Activated CD8-positive, alpha-beta memory T cell treated with anti-CD3 and anti-CD28 coated beads, Interleukin-2, amount 50 U/mL, for 48 hours (primary cell): Measurements from ENCODE around the gene TOMM20.

Source experiments
- DNase-seq: peaks from one replicate; pipeline ENCODE4 v3.0.0-alpha.2; 2020

TOMM20 gene

DNA sequence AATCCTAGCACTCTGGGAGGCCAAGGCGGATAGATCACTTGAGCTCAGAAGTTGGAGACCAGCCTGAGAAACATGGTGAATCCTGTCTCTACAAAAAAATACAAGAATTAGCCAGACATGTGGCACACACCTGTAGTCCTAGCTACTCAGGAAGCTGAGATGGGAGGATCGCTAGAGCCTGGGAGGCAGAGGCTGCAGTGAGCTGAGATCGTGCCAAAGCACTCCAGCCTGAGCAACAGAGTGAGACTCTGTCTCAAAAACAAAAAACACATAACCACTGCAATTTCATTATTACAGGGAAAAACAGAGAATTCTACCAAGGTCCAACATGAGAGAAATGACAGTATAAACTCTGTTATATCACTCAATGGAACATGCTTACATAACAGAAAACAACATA, 4.4 kb upstream of the TOMM20 start:
- no peak for DNase-seq

DNA sequence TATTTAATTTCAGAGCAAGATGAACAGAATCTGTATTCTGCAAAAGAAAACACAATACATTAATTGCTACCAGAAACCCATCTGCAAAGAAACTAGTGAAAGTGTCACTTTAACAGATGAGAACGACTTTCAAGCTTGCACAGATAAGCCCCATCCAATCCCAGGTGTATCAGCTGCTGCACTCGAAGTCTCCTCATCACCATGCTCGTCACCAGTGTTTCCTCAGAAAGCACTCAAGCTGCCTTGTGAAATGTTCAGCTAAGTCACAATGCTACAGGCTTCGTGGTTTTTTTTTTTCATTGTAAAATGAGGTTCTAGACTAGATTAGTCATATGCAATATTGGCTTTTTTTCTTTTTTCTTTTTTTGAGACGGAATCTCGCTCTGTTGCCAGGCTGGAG, 3.3 kb upstream of the TOMM20 start:
- DNase-seq, result no peak

DNA sequence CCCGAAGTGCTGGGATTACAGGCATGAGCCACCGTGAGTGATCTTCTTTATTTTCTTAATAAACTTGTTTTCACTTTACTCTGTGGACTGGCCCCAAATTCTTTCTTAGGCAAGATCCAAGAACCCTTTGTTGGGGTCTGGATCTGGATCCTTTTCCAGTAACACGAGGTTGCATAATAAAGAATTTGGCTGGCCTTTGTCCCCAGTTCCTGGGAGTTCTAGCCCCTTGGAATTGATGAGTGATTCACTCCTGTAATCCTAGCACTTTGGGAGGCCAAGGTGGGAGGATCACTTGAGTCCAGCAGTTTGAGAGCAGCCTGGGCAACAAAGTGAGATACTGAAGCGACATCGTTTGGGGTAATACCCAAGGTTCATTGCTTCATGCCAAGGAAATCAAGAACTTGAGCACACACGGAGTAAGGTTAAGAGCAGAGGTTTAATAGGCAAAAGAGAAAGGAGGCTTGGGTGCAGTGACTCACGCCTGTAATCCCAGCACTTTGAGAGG, 2.2 kb upstream of the TOMM20 start:
- no peak for DNase-seq

DNA sequence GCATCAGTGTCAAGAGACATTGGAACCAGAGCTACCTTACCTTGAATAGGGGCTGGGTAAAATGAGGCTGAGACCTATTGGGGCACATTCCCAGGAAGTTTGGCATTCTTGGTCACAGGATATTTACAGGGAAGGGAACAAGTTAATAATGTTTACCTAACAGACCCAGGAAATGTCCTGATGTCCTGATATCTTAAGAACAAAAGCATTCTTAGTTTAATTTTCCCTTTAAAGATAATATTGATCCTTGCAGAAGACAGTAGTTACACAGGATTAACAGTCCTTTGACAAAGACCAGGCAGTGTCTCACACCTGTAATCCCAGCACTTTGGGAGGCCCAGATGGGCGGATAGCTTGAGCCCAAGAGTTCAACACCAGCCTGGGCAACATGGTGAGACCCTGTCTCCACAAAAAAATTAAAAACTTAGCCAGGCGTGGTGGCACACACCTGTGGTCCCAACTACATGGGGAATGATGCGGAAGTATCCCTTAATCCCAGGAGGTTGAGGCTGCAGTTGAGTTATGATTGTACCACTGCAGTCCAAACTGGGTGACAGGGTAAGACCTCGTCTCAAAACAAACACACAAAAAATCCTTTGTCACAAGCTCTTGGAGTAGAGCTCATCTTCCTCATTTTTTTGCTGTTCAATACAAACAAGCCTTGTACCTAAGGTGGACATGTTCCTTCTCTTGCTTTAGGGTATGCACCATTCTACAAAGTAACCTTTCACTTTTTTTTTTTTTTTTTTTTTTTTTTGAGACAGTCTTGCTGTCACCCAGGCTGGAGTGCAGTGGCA, 1.3 kb upstream of the TOMM20 start:
- no peak for DNase-seq

DNA sequence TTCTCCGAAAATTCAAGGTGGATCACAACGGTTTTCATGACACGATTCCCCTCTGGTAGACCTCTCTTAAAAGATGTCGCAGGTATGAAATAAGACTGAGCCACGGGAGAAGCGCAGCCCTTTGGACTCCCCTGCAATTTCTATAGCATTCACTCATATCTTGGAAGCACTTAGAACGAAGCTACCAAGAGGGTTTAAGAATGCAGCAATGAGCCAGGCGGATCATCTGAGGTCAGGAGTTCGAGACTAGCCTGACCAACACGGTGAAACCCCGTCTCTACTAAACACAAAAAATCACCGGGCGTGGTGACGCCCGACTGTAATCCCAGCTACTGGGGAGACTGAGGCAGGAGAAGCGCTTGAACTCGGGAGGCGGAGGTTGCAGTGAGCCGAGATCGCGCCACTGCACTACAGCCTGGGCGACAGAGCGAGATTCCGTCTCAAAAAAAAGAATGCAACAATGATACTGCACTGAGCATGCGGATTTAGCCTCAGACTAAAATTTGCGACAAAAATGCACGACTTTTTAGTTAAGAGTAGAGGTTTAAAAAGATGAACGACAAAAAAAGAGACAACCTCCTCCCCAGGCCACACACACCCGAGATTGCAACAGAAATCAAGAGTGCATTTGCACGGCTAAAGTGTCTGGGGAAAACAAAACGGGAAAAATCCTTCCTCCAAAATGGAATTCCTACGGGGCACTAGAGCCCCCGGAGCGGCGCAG, 743 bp downstream of the TOMM20 start:
- DNase-seq, result peak; percentile 63

DNA sequence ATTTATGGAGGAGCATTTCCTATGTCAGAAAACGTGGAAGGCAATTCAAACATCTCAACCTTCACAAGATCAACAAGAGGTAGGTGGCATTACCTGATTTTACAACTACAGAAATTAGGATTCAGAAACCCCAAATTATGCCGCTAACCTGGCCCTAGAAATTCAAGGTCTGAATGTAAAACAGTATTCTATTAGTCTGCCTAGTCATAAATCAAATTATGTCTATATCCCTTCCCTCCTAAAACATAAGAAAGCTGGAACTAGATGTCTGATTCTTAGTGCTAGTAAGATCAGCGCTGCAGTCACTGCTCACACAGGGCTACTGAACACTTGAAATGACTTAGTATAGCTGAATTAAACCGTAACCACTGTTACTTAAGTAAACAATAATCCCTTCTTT, 1.4 kb downstream of the TOMM20 start:
- DNase-seq, result no peak

DNA sequence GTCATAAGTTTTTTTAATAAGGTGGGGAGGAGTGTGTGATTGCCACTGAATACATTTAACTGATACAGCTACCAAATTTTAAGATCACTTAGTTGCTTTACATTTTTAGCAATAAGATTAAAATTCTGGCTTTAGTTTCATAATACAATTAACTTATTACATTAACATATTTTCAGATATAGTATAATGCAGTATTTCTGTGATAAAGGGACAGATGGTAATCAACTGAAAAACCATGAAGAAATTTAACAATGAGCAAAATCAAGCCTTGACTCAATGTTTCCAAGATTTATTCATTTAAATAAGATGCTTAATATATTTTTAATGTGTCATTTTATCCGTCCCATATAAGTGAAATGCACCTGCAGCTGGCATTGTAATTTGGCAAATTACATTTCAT, 4.0 kb downstream of the TOMM20 start:
- DNase-seq, result no peak

DNA sequence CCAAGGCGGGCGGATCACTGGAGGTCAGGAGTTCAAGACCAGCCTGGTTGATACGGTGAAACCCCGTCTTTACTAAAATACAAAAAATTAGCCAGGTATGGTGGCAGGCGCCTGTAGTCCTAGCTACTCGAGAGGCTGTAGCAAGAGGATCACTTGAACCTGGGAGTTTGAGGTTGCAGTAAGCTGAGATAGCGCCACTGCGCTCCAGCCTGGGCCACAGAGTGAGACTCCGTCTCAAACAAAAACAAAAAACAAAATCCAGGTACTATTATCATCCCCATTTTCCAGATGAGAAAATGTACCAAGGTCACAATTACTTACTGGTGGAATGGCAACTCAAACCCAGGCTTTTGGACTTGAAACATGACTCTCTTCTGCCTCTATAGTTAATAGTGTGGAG, 4.5 kb downstream of the TOMM20 start:
- DNase-seq, result no peak

DNA sequence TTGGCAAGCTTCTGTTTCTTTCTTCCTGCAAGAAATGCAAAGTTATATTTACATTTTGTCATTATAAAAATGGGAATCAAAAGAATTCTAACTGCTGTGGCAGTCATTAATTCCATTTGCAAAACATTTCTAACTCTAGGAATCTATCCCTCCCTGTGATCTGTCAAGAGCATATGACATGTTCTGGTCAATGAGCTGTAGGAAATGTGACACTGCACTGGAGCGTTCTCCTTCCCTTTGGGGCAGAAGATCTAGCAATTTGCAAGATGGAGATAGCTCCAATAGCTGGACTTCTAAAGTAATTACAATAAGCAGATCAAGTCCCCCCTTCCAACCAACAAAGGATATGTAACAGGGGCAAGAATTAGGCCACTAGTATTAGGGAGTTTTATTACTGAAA, 6.3 kb downstream of the TOMM20 start:
- DNase-seq, result no peak

DNA sequence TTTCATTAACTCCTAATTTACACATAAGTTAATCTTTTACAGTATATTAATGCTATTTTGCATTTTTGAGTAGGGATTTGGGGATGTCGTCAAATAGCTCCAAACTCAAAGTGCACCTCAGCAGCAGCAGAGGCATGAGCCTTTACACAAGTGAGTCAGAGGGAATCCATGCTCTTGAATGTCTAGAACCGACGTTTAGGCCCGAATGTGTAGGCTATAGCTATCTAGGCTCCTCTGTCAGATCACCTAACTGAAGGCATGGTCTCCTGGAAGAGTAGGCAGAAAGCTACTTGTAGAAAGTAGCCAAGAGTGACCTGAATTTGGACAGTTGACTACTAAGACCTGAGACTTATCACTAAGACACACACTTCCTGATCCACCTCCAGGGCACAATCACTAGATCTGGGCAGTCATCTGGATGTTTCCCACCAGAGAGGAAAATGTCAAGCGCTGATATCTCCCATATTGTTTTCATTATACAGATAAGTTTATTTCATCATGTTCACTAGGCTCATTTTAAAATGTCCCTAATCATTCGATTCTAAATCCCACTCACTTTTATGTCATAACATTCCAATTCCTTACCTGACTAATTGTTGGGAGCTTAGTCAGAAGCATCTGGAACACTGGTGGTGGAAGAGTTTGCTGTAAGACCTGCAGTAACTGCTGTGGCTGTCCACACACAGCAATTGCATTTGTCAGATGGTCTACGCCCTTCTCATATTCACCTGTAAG, 15.3 kb downstream of the TOMM20 start:
- no peak for DNase-seq

DNA sequence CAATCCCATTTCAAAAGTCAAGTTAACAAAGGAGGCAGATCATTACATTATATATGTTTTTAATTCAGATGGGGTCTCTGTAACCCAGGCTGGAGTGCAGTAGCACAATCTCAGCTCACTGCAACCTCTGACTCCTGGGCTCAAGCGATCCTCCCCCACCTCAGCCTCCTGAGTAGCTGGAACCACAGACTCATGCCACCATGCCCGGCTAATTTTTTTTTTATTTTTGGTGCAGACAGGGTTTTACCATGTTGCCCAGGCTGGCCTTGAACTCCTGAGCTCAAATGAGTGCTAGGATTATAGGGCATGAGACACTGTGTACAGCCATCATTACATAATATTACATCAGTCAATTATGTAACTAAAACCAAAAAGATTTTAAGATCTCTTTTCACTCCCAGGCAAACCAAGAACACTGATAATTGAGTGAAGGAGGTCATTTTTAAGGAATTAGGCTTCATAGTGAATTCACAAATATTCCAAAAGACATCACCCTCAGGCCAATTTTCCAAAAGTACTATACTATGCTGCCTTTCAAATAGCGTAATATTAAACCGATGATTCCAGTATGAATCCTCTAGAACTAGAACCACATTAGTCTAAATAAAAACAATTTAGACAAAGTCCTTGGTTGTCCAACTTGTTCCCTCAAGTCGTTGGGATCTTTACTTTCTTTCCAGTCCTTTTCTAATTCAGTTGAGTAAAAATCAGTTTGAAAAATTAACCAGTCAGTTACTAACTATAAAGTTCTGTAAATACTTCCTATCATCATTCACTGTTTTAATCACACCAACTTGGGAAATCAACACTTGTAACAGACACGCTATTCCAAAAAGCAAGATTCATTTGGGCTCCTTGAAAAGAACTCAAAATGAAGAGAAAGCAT, 16.1 kb downstream of the TOMM20 start:
- no peak for DNase-seq

DNA sequence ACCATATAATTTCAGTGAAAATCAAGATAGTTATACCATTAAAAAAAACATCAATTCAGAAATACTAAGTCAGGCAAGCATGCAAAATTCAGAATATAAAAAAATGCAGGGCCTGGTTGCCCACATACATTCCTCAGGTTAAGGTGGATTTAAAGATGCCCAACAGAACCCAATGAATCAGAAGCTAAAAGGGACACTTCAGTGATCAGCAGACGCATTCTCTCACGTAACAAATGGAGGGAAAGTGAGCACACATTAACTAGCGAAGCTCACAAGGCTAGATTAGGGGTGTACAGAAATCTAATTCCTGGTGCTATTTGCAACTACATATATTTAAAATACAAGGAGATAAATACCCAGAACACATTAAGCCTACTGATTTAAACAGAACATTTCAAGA, 17.5 kb downstream of the TOMM20 start:
- DNase-seq, result no peak

DNA sequence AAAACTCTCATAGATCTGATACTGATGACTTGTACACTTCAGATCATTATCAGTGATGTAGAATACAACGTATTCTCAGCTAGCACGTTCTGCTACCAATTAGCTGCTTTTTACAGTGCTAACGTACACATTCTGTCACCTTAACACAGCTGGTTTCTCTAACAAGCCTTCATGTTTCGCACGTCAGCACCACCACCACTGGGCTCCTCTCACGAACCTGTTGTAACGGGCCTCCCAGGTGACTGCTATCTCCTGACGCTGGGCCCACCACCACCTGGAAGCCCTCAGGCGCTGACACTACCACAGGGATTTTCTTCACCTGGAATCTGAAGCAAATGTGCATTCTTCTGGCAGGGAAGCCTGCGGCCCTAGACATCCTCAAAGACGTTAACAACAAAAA, 19.8 kb downstream of the TOMM20 start:
- no peak for DNase-seq

DNA sequence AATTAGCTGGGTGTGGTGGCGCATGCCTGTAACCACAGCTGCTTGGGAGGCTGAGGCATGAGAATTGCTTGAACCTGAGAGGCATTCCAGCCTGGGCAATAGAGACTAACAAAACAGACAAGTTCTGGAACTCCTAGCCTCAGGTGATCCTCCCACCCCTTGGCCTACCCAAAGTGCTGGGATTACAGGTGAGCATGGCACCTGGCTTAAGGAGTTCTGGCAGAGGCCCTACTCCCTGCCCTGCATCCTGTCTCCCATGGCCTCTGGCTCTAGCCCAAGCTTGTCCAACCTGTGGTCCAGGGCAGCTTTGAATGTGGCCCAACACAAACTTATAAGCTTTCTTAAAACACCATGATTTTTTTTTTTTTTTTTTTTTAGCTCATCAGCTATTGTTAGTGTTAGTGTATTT, 20.4 kb downstream of the TOMM20 start:
- peak; percentile 52 for DNase-seq

DNA sequence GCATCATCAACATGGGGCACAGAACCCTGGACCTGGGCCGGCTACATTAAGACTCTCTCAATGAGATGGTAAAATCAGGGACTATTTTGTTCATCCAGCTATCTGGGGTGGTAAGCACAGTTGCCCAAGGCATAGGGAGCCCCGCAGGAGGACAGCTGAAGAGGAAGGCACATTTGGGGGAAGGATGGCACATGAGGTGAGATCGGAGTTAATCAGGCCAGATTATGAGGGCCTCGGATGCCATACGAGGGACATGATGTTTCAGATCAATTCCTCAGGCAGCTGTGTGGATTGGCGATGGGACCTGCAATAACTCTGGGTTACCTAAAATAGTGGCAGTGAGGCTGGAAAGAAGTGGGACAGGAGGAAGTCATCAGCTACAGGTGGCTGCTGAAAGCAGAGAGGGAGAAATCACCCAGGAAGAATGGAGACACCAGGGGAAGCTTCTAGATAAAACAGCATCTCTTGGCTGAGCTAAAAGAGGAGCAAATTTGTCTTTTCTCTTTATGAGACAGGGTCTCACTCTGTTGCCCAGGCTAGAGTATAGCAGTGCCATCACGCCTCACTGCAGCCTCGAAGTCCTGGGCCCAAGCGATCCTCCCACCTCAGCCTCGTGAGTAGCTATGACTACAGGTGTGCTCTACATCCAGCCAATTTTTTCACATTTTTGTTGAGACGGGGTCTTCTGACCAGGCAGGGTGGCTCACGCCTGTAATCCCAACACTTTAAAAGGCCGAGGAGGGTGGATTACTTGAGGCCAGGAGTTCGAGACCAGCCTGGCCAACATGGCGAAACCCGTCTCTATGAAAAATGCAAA, 21.1 kb downstream of the TOMM20 start:
- peak; percentile 51 for DNase-seq

DNA sequence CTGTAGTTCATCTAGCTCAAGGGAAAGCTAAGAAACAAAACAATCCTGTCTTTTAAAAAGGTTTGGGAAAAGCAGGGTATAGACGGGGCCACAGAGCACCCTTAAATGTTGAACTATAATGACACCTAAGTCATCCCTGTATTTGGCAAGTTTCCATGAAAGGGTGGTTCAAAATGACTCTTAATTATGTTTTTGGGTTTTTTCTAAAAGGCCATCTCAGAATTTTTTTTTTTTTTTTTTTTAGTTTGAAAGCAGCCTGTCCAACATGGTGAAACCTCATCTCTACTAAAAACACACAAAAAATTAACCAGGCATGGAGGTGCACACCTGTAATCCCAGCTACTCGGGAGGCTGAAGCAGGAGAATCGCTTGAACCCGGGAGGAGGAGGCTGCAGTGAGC, 22.2 kb downstream of the TOMM20 start:
- no peak for DNase-seq

DNA sequence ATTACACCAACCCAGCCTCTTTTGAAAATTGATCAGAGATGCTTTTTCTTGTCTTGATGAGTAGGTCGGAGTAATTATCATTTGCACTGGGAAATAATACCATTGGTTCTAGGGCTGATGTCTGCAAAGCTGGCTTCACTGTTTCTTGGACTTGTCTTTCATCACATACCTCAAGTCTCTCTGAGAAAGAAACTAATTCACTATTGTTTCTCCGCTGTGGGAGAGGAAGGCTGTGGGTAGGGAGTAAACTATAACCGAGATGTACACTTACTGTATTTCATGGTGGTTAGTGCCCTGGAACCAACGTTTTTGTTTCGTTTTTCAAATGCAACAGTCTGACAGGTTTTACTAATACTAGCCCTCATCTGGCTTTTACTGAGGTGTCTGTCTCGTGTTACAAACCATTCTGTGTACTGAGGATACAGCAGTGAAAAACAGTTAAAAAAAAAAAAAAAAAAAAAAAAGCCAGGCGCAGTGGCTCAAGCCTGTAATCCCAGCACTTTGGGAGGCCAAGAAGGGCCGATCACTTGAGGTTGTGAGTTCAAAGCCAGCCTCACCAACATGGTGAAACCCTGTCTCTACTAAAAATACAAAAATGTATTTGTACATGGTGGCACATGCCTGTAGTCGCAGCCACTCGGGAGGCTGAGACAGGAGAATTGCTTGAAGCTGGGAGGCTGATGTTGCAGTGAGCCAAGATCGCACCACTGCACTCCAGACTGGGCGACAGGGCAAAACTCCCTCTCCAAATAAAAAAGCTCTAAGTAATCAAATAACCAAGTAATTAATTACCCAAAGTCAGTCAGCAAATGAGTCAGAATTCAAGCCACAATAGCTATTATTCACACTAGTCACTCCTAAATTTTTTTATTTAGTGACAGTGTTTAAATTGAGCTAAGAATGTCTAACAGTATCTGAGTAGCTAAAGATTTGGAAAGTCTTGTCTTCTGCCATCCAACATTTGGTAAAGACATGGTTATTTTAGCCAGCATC, 23.3 kb downstream of the TOMM20 start:
- DNase-seq, result peak; percentile 49

DNA sequence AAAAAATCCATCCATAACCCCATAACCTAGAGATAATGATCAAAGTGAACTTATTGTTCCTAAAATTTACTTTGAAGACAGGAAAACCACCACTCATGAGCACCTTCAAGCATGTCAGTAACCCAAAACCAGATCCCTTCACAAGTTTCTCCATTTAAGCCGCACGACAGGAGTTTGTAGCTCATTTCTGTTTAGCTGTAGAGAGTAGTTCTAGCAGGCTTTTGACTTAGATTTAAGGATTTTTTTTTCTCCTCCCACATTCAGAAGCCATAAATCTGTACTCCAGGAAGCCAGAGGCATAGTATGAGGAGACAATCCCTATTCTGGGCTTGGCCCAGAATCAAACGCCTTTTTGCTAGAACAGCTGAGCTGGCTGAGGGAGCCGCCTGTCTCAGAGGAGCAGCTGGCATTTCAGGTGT, 25.6 kb downstream of the TOMM20 start:
- peak; percentile 20 for DNase-seq

DNA sequence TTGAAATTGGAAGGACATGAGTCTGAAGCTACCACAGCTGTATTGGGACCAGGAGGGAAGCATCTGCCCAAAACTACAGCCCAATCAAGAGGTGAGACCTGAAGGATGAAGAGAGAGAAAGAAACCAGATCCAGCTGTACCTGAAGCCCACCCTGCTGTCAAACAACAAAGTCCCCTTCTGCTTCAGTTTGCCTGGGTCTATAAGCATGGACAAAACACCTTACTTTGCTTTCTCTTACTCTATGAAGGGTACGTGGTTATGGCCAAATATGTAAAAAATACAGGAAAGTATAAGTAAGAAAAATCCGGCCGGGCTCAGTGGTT, 26.4 kb downstream of the TOMM20 start:
- DNase-seq, result peak; percentile 28

DNA sequence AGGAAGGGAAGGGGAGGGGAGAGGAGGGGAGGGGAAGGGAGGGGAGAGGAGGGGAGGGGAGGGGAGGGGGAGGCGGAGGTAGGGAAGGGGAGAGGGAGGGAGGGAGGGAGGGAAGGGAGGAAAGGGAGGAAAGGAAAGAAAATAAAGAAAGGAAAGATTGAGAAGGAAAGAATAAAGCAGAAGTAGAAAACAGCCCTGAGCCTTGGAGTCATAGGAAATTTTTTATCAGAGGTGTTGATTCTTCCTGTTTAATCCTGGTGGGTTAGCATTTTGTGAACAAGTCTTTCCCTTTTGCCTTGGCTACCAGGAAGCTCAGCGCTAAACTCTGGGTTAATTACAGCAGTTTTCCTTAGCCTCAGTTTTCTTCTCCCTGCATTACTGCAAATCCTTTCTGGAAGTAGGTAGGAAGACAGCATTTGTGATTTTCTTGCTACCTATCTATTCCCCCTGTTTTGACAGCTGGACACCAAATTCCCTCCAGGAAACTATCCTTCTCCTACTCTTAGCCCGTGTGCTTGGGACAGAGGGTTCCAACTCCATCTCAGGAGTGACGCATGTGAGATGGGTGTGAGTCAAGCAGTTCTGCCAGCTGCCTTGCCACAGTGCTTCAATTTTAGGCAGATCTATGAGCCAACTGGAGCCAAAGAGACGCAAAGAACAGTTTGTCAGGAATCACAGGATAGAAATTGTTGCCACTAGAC, 26.9 kb downstream of the TOMM20 start:
- no peak for DNase-seq
